ENCODE data around the gene CAMKK1.

DNA sequence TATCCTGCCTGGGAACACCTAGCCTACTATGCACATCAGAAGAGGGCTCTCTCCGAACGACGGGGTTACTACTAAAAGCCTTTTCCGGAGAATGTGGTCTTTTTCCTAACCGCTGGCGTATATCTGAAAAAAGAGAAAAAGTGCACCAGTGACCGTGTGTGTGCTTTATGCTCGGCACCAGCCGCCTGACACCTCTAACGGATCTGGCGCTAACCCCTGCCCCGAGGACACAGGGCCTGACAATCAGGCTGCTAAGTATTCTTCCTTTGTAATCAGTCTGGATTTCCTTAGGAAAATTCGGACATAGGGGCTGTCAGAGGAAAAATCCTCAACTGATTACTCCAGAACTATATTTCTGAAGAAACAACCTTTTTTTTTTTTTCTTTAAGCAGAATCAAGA is 78.5 kb downstream of the CAMKK1 start:
- TF ChIP-seq POLR2A (IDR thresholded peaks at IDR 0.05; ENCODE audit: low read depth, low read length) (no peak), TAF1 (IDR thresholded peaks at IDR 0.05; ENCODE audit: low read depth, low read length) (no peak), PAX5 (IDR thresholded peaks at IDR 0.05; ENCODE audit: insufficient read depth, low read length, severe bottlenecking) (no peak), SPI1 (IDR thresholded peaks at IDR 0.05; ENCODE audit: low read depth, low read length) (no peak), POLR2AphosphoS5 (IDR thresholded peaks at IDR 0.05; ENCODE audit: low read depth, low read length) (no peak)

All from GM12891 (cell line).